ENCODE results near the gene SPAG8. TPM values are rescaled to one million over a fixed set of nuclear protein-coding genes. Genes with fewer than 3 reads are reported as not detected.

Gene SPAG8
- total RNA-seq, 2 experiments from 2014 or later: 1.1 to 3.6 TPM

- ChIA-PET POLR2A (interaction anchor here (1.3 to 1.5 kb wide), 3 partner anchors 9 to 53 kb away, joined by 3 to 4 read pairs (median 3); no protein-coding TSS in a partner anchor), CTCF (ENCODE audit: unreplicated experiment) (no interaction called here)
- H3K79me2 ChIP-seq (ENCODE audit: insufficient read depth, low read depth, low read length): no peaks in the 10 kb centered on the region
- no peaks in the 10 kb centered on the region for H3K9me2 ChIP-seq (ENCODE audit: insufficient read depth, low read length)
- no peak overlapping the region for H3K4me3 ChIP-seq (ENCODE audit: low read depth, low read length, poor library complexity, severe bottlenecking)
- H3K4me1 ChIP-seq (ENCODE audit: insufficient read depth, low read length, poor library complexity, severe bottlenecking): peaks cover 39% of the 10 kb centered on the region
- H2AFZ ChIP-seq (ENCODE audit: low read length): no peak overlapping the region
- H3K9me3 ChIP-seq (ENCODE audit: low read length): no peaks in the 10 kb centered on the region
- H4K20me1 ChIP-seq (ENCODE audit: insufficient read depth, low read length): no peaks in the 10 kb centered on the region
- intact Hi-C loops (cut with micrococcal nuclease; ENCODE audit: unreplicated experiment): no loop called here
- peak overlapping the region; percentile 13 for H3K27ac ChIP-seq (ENCODE audit: low read depth, low read length, poor library complexity, severe bottlenecking)
- peak; percentile 76 for DNase-seq (ENCODE audit: low spot score)
- H3K36me3 ChIP-seq (ENCODE audit: insufficient read depth, low read length): no peaks in the 10 kb centered on the region
- TF ChIP-seq EZH2phosphoT487 (IDR thresholded peaks at IDR 0.05; ENCODE audit: borderline replicate concordance, low read depth, low read length): no peak
- TF ChIP-seq, protein P1, sequence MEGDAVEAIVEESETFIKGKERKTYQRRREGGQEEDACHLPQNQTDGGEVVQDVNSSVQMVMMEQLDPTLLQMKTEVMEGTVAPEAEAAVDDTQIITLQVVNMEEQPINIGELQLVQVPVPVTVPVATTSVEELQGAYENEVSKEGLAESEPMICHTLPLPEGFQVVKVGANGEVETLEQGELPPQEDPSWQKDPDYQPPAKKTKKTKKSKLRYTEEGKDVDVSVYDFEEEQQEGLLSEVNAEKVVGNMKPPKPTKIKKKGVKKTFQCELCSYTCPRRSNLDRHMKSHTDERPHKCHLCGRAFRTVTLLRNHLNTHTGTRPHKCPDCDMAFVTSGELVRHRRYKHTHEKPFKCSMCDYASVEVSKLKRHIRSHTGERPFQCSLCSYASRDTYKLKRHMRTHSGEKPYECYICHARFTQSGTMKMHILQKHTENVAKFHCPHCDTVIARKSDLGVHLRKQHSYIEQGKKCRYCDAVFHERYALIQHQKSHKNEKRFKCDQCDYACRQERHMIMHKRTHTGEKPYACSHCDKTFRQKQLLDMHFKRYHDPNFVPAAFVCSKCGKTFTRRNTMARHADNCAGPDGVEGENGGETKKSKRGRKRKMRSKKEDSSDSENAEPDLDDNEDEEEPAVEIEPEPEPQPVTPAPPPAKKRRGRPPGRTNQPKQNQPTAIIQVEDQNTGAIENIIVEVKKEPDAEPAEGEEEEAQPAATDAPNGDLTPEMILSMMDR (conservative IDR thresholded peaks at IDR 0.05; ENCODE audit: low read length): no peak
- BruUV-seq (replicated peaks): no TSS peak
- H3K4me2 ChIP-seq (ENCODE audit: low read length): peak overlapping the region; percentile 50
Measured at GRCh38 chr9:35844628-35845270, 32.7 kb upstream of the SPAG8 start.

DNA sequence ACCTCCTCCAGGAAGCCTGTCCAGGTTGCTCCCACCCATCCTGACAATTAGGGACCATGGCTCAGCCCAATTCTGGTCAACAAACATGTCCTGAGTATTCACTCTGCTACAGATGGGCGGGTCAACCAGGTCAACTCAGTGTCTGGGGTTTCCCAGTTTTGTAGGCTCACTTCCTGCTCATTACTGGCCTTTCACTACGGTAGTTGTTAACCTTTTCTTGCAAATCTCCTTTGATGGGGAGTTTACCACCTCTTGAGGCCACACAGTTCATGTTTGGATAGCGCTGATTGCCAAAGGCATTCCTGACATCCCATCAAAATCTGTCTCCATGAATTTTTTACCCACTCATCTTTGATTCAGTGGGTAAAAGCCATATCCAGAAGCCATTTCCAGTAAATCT, 30.7 kb upstream of the SPAG8 start:
- peaks cover 32% of the 10 kb centered on the region for H3K4me1 ChIP-seq (ENCODE audit: insufficient read depth, low read length, poor library complexity, severe bottlenecking)
- H3K4me2 ChIP-seq (ENCODE audit: low read length): no peak overlapping the region
- H3K9me2 ChIP-seq (ENCODE audit: insufficient read depth, low read length): no peaks in the 10 kb centered on the region
- H3K9me3 ChIP-seq (ENCODE audit: low read length): no peaks in the 10 kb centered on the region
- no peaks in the 10 kb centered on the region for H4K20me1 ChIP-seq (ENCODE audit: insufficient read depth, low read length)
- no peak for TF ChIP-seq EZH2phosphoT487 (IDR thresholded peaks at IDR 0.05; ENCODE audit: borderline replicate concordance, low read depth, low read length)
- TF ChIP-seq, protein P1 (conservative IDR thresholded peaks at IDR 0.05; ENCODE audit: low read length): no peak
- H3K27ac ChIP-seq (ENCODE audit: low read depth, low read length, poor library complexity, severe bottlenecking): no peak overlapping the region
- CTCF ChIA-PET (ENCODE audit: unreplicated experiment): no interaction called here
- H2AFZ ChIP-seq (ENCODE audit: low read length): no peak overlapping the region
- intact Hi-C loops (cut with micrococcal nuclease; ENCODE audit: unreplicated experiment): no loop called here
- DNase-seq (ENCODE audit: low spot score): no peak
- H3K4me3 ChIP-seq (ENCODE audit: low read depth, low read length, poor library complexity, severe bottlenecking): no peak overlapping the region
- H3K79me2 ChIP-seq (ENCODE audit: insufficient read depth, low read depth, low read length): no peaks in the 10 kb centered on the region
- no peaks in the 10 kb centered on the region for H3K36me3 ChIP-seq (ENCODE audit: insufficient read depth, low read length)
- BruUV-seq (replicated peaks): no TSS peak
- POLR2A ChIA-PET: interaction anchor here (1.1 kb wide), 1 partner anchor 9 kb away, joined by 5 read pairs; no protein-coding TSS in a partner anchor

DNA sequence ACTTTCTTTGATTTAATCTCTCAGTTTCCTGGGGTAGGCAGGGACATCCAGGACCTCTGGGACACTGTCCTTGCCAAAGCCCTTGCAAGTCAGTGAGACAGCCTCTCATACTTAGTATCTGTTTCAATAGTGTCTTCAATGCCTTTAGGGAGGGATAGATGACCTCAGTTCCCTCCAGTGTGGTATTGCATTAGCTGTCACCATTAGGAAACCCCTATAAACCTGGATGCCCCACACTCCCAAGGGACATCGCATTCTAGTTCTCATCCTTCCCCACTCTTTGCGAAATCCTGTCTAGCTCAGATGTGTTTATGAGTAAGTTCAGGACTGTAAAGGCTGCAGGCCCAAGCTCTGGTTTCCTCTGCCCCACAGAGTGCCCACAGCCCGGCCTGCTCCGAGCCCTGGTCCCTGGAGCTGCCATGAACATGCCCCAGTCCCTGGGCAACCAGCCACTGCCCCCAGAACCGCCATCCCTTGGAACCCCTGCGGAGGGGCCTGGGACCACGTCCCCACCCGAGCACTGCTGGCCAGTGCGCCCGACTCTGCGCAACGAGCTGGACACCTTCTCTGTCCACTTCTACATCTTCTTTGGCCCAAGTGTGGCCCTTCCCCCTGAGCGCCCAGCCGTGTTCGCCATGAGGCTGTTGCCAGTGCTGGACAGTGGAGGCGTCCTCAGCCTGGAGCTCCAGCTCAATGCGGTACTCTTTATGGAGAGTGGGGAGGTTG, 30.1 kb upstream of the SPAG8 start:
- Histone ChIP-seq H3K4me1 (ENCODE audit: insufficient read depth, low read length, poor library complexity, severe bottlenecking) (peaks cover 26% of the 10 kb centered on the region), H3K36me3 (ENCODE audit: insufficient read depth, low read length) (no peaks in the 10 kb centered on the region), H4K20me1 (ENCODE audit: insufficient read depth, low read length) (no peaks in the 10 kb centered on the region), H3K79me2 (ENCODE audit: insufficient read depth, low read depth, low read length) (no peaks in the 10 kb centered on the region), H3K9me2 (ENCODE audit: insufficient read depth, low read length) (no peaks in the 10 kb centered on the region), H2AFZ (ENCODE audit: low read length) (no peak overlapping the region), H3K9me3 (ENCODE audit: low read length) (no peaks in the 10 kb centered on the region), H3K4me3 (ENCODE audit: low read depth, low read length, poor library complexity, severe bottlenecking) (no peak overlapping the region), H3K27ac (ENCODE audit: low read depth, low read length, poor library complexity, severe bottlenecking) (no peak overlapping the region), H3K4me2 (ENCODE audit: low read length) (no peak overlapping the region)
- CTCF ChIA-PET (ENCODE audit: unreplicated experiment): no interaction called here
- no TSS peak for BruUV-seq (replicated peaks)
- POLR2A ChIA-PET: interaction anchor here (1.1 kb wide), 1 partner anchor 8 kb away, joined by 5 read pairs; no protein-coding TSS in a partner anchor
- intact Hi-C loops (cut with micrococcal nuclease; ENCODE audit: unreplicated experiment): no loop called here
- TF ChIP-seq, protein P1 (conservative IDR thresholded peaks at IDR 0.05; ENCODE audit: low read length): no peak
- no peak for TF ChIP-seq EZH2phosphoT487 (IDR thresholded peaks at IDR 0.05; ENCODE audit: borderline replicate concordance, low read depth, low read length)
- DNase-seq (ENCODE audit: low spot score): no peak
